Thyroid gland (tissue), 4 donors: ENCODE measurements around the gene SPECC1. TPM values are rescaled to one million over a fixed set of nuclear protein-coding genes. Genes with fewer than 3 reads are reported as not detected.

Experiments
- DNase-seq, 2 donors: peaks; one replicate each; pipeline ENCODE4 v3.0.0-alpha.2; 2019
- H3K27ac ChIP-seq, 3 donors: fragments of 200-600 bp; sonication (generic); 1 replicate in 2 of 3; 2 replicates in 1 of 3; pipeline ENCODE4 v1.5.1; 2016 to 2019; ENCODE audit warnings: mild to moderate bottlenecking in 1 of 3, moderate library complexity in 1 of 3
- H3K27me3 ChIP-seq: fragments of 200-600 bp; sonication (generic); one replicate; pipeline ENCODE4 v1.5.1; 2019
- H3K36me3 ChIP-seq, 2 donors: fragments of 200-600 bp; sonication (generic); one replicate each; pipeline ENCODE4 v1.5.1; 2016 to 2019
- H3K4me1 ChIP-seq, 2 donors: fragments of 200-600 bp; sonication (generic); one replicate each; pipeline ENCODE4 v1.5.1; 2017 to 2019
- H3K4me3 ChIP-seq, 3 donors: fragments of 200-600 bp; sonication (generic); replicated peaks in 1 of 3; 1 replicate in 2 of 3; 2 replicates in 1 of 3; pipeline ENCODE4 v1.5.1; 2016; ENCODE audit warnings: mild to moderate bottlenecking in 1 of 3
- H3K9me3 ChIP-seq: fragments of 200-600 bp; sonication (generic); one replicate; pipeline ENCODE4 v1.5.1; 2017
- CTCF ChIP-seq, 6 experiments: fragments of 200-600 bp in 3 of 6; fragments of 450-650 bp in 3 of 6; sonication (generic) in 3 of 6; IDR thresholded peaks; one replicate each; pipeline ENCODE4 v1.5.1; 2016 to 2019; ENCODE audit warnings: antibody characterized with exemption in 6 of 6, mild to moderate bottlenecking in 2 of 6, inconsistent platforms in 1 of 6, moderate library complexity in 1 of 6
- POLR2A ChIP-seq, 2 donors: fragments of 450-650 bp; IDR thresholded peaks; one replicate each; pipeline ENCODE4 v1.6.1; 2017; ENCODE audit warnings: antibody characterized with exemption in 2 of 2, mild to moderate bottlenecking in 2 of 2, moderate library complexity in 1 of 2
- WGBS, 2 donors: methylation state at CpG; one replicate each; pipeline ENCODE4 v1.1.5; 2017; 5-methylcytosine and 5-hydroxymethylcytosine counted together
- intact Hi-C: fragments of 100-400 bp; cut with DNase I; formaldehyde crosslinking; loops from one replicate; pipeline ENCODE4 v1.15.1; 2023
- total RNA-seq, 4 donors: library from RNA; depleted of rRNA; stranded (reverse); fragments of >200 nt; gene quantifications; one replicate each; pipeline ENCODE4 v1.2.3, GENCODE V29; 2016

Gene SPECC1
- total RNA-seq, 4 donors from 2014 or later, result 19.8 to 41.5 (median 24.4) TPM

GRCh38 chr17:20121359-20122253, 112.4 kb downstream of the SPECC1 start:
- no peak overlapping the region for H3K4me3 ChIP-seq
- 50 to 52% methylated on average over 11 of the region's 11 CpGs for WGBS, 2 donors
- DNase-seq, result peak; percentile 65
- H3K27ac ChIP-seq, result no peak overlapping the region
- peak; percentile 57 to 87 (median 70) for TF ChIP-seq CTCF (IDR thresholded peaks at IDR 0.05)
- no peak for TF ChIP-seq POLR2A (IDR thresholded peaks at IDR 0.05)
- intact Hi-C loops, result loop anchor here (5.0 kb wide), 3 partner anchors 106 to 196 kb away; no protein-coding TSS in a partner anchor
- H3K9me3 ChIP-seq, result no peaks in the 10 kb centered on the region
- H3K27me3 ChIP-seq, result no peaks in the 10 kb centered on the region
- H3K4me1 ChIP-seq, result no peaks in the 10 kb centered on the region
- H3K36me3 ChIP-seq, result no peaks in the 10 kb centered on the region

GRCh38 chr17:20122254-20122879, 113.2 kb downstream of the SPECC1 start:
- H3K4me1 ChIP-seq, result no peaks in the 10 kb centered on the region
- H3K27ac ChIP-seq, result no peak overlapping the region
- no peaks in the 10 kb centered on the region for H3K9me3 ChIP-seq
- TF ChIP-seq CTCF (IDR thresholded peaks at IDR 0.05) (no peak), POLR2A (IDR thresholded peaks at IDR 0.05) (no peak)
- intact Hi-C loops, result loop anchor here (5.0 kb wide), 3 partner anchors 105 to 195 kb away; no protein-coding TSS in a partner anchor
- DNase-seq, result no peak
- no peaks in the 10 kb centered on the region for H3K36me3 ChIP-seq
- 77 to 88% methylated on average over 8 of the region's 8 CpGs for WGBS, 2 donors
- no peaks in the 10 kb centered on the region for H3K27me3 ChIP-seq
- no peak overlapping the region for H3K4me3 ChIP-seq

DNA sequence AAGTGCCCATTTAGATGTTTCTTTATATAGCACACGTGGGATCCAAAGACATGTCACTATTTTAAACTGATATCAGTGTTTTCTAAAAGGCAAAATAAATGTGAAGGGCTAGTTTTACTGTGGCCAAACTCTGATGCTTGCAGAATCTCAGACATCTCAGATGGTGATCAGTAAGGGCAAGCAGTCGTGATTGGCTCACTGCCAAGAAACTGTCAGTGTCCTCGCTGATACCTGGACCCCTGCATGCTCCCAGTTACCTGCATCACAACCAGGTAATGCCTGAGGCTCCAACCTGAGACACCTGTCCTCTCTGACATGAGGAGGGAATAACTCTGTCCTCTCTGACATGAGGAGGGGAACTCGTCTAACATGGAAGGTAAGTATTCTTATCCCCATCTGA, 114.0 kb downstream of the SPECC1 start:
- intact Hi-C loops, result loop anchor here (5.0 kb wide), 3 partner anchors 104 to 194 kb away; no protein-coding TSS in a partner anchor

GRCh38 chr17:20125724-20126123, 116.6 kb downstream of the SPECC1 start:
- Histone ChIP-seq H3K4me3 (no peak overlapping the region), H3K27ac (no peak overlapping the region), H3K4me1 (no peaks in the 10 kb centered on the region), H3K27me3 (no peaks in the 10 kb centered on the region), H3K9me3 (no peaks in the 10 kb centered on the region), H3K36me3 (no peaks in the 10 kb centered on the region)
- no peak for DNase-seq
- WGBS, 2 donors, result 59 to 78% methylated on average over 6 of the region's 6 CpGs
- intact Hi-C loops, result no loop called here
- TF ChIP-seq CTCF (IDR thresholded peaks at IDR 0.05), result no peak
- TF ChIP-seq POLR2A (IDR thresholded peaks at IDR 0.05), result no peak

More for the DNA sequence above, 114.0 kb downstream of the SPECC1 start:
- H3K4me1 ChIP-seq, result no peaks in the 10 kb centered on the region
- no peak overlapping the region for H3K4me3 ChIP-seq
- WGBS, 2 donors, result 58 to 67% methylated on average over 4 of the region's 4 CpGs
- H3K36me3 ChIP-seq, result no peaks in the 10 kb centered on the region
- no peak overlapping the region for H3K27ac ChIP-seq
- H3K27me3 ChIP-seq, result no peaks in the 10 kb centered on the region
- H3K9me3 ChIP-seq, result no peaks in the 10 kb centered on the region
- TF ChIP-seq CTCF (IDR thresholded peaks at IDR 0.05) (no peak), POLR2A (IDR thresholded peaks at IDR 0.05) (no peak)
- DNase-seq, result no peak
